Endothelial cell of umbilical vein (primary cell): ENCODE measurements around the gene SIGLEC10. TPM values are rescaled to one million over a fixed set of nuclear protein-coding genes. Genes with fewer than 3 reads are reported as not detected.

Source experiments
- BruUV-seq: library from RNA; stranded (reverse); fragments of 400-500 nt; replicated peaks from 2 replicates; lab custom pipeline; 2021; lab: Mats Ljungman, UMichigan
- CTCF ChIA-PET: fragments of 300-600, 350-600 bp; sonication (Branson Sonifier 250); formaldehyde crosslinking; loops from one replicate; lab custom pipeline; 2021; ENCODE audit warnings: antibody characterized with exemption, inconsistent platforms; lab: Charles Lee
- POLR2A ChIA-PET: fragments of 300-600, 350-600 bp; sonication (Branson Sonifier 250); formaldehyde crosslinking; loops from one replicate; lab custom pipeline; 2021; ENCODE audit warnings: antibody characterized with exemption, inconsistent platforms; lab: Charles Lee
- DNase-seq: peaks from one replicate; pipeline ENCODE4 v3.0.0-alpha.2; 2011; ENCODE audit warnings: low read depth, low spot score
- FAIRE-seq: peaks from 2 replicates; lab custom pipeline; 2011; peaks lifted over from hg19 to GRCh38; lab: Jason Lieb, UNC
- H2AFZ ChIP-seq: 2 replicates; pipeline ENCODE4 v1.6.0; 2012; ENCODE audit warnings: low read depth, low read length, control low read depth, inconsistent platforms
- H3K27ac ChIP-seq: 2 replicates; pipeline ENCODE4 v1.5.1; 2011; ENCODE audit warnings: low read depth, mild to moderate bottlenecking, control low read depth, low read length, moderate library complexity; ENCODE audit not compliant: insufficient read depth
- H3K27me3 ChIP-seq, 2 experiments: 2 replicates each; pipeline versions ENCODE4 v1.6.0 to v1.6.1; 2011; ENCODE audit warnings: low read length in 2 of 2, mixed read lengths in 1 of 2; ENCODE audit not compliant: control insufficient read depth in 2 of 2, insufficient read depth in 2 of 2
- H3K36me3 ChIP-seq, 2 experiments: 2 replicates in 1 of 2; 3 replicates in 1 of 2; pipeline ENCODE4 v1.5.1; 2011; ENCODE audit warnings: low read length in 2 of 2, mild to moderate bottlenecking in 1 of 2, moderate library complexity in 1 of 2; ENCODE audit not compliant: control insufficient read depth in 2 of 2, insufficient read depth in 2 of 2; ENCODE audit errors: extremely low read depth in 1 of 2
- H3K4me1 ChIP-seq: 3 replicates; pipeline ENCODE4 v1.5.1; 2011; ENCODE audit warnings: mild to moderate bottlenecking, low read length; ENCODE audit not compliant: control insufficient read depth, insufficient read depth; ENCODE audit errors: extremely low read depth
- H3K4me2 ChIP-seq: 2 replicates; pipeline ENCODE4 v1.6.1; 2011; ENCODE audit warnings: low read length, control low read depth, mixed read lengths; ENCODE audit not compliant: insufficient read depth
- H3K4me3 ChIP-seq, 3 experiments: fragments of 200-600 bp in 1 of 3; sonication (generic), shearing (Covaris generic) in 1 of 3; replicated peaks in 1 of 3; 2 replicates each; pipeline ENCODE4 v1.5.1; 2011 to 2016; ENCODE audit warnings: control low read depth in 3 of 3, low read length in 3 of 3, mild to moderate bottlenecking in 2 of 3, inconsistent platforms in 1 of 3, low read depth in 1 of 3, moderate library complexity in 1 of 3; ENCODE audit not compliant: insufficient read depth in 1 of 3
- H3K79me2 ChIP-seq: 2 replicates; pipeline ENCODE4 v1.6.0; 2012; ENCODE audit warnings: low read length, inconsistent platforms; ENCODE audit not compliant: control insufficient read depth, insufficient read depth
- H3K9ac ChIP-seq: replicated peaks from 2 replicates; pipeline ENCODE3; 2011; ENCODE audit warnings: low read length, control low read depth; ENCODE audit not compliant: insufficient read depth; ENCODE audit errors: extremely low read depth
- H3K9me1 ChIP-seq: replicated peaks from 3 replicates; pipeline ENCODE4 v1.6.0; 2011; ENCODE audit warnings: mild to moderate bottlenecking, low read length; ENCODE audit not compliant: control insufficient read depth, insufficient read depth; ENCODE audit errors: extremely low read depth
- H3K9me3 ChIP-seq: replicated peaks from 2 replicates; pipeline ENCODE4 v1.5.1; 2012; ENCODE audit warnings: low read length, inconsistent platforms; ENCODE audit not compliant: control insufficient read depth, insufficient read depth
- H4K20me1 ChIP-seq: replicated peaks from 2 replicates; pipeline ENCODE3; 2011; ENCODE audit warnings: mild to moderate bottlenecking, low read length; ENCODE audit not compliant: control insufficient read depth, insufficient read depth; ENCODE audit errors: extremely low read depth
- EZH2 ChIP-seq: IDR thresholded peaks from 2 replicates; pipeline ENCODE4 v1.6.1; 2012; ENCODE audit warnings: borderline replicate concordance, low read depth, mild to moderate bottlenecking, moderate library complexity, low read length, inconsistent platforms; ENCODE audit not compliant: severe bottlenecking
- FOS ChIP-seq: IDR thresholded peaks from 2 replicates; pipeline ENCODE4 v1.6.1; 2011; ENCODE audit warnings: mild to moderate bottlenecking, low read length, moderate library complexity, borderline replicate concordance; ENCODE audit not compliant: insufficient read depth
- GATA2 ChIP-seq: IDR thresholded peaks from 2 replicates; pipeline ENCODE4 v1.7.0; 2011; ENCODE audit warnings: low read depth, mild to moderate bottlenecking, moderate library complexity, mixed read lengths, low read length; ENCODE audit not compliant: insufficient read length, insufficient read depth
- MYC ChIP-seq: IDR thresholded peaks from one replicate; pipeline ENCODE4 v1.6.1; 2011; ENCODE audit warnings: mild to moderate bottlenecking, low read depth, low read length
- POLR2A ChIP-seq: IDR thresholded peaks from 2 replicates; pipeline ENCODE4 v1.6.1; 2012; ENCODE audit warnings: low read depth, mild to moderate bottlenecking, control low read depth, low read length
- POLR2AphosphoS5 ChIP-seq: IDR thresholded peaks from 2 replicates; pipeline ENCODE4 v1.6.1; 2012; ENCODE audit warnings: low read depth, mild to moderate bottlenecking, control low read depth, low read length, moderate library complexity; ENCODE audit not compliant: insufficient read depth
- dilution Hi-C: fragments of 300-500 bp; cut with MboI; formaldehyde crosslinking; loops from one replicate; pipeline ENCODE4 v1.15.0; 2019; ENCODE audit warnings: low sequenced_read_pairs; ENCODE audit not compliant: extremely low pct_ligation_motif_present
- intact Hi-C: fragments of 100-400 bp; cut with micrococcal nuclease; formaldehyde crosslinking; loops from one replicate; pipeline ENCODE4 v1.10.0; 2022
- polyA plus RNA-seq, 4 experiments: library from polyadenylated mRNA; depleted of rRNA in 3 of 4; stranded (reverse) in 3 of 4; unstranded in 1 of 4; fragments of >200 nt; gene quantifications; 2 replicates each; pipeline versions ENCODE4 v1.2.1 to v1.2.3, GENCODE V29; 2011 to 2012; ENCODE audit warnings: missing spikeins in 1 of 4
- total RNA-seq: library from RNA; stranded (reverse); gene quantifications from 2 replicates; pipeline ENCODE4 v1.2.3, GENCODE V29; 2021
- TF ChIP-seq, protein P1 (sequence below): IDR thresholded peaks from 2 replicates; pipeline ENCODE4 v1.6.1; 2011; ENCODE audit not compliant: insufficient read depth, insufficient read length
- TF ChIP-seq, protein P2 (sequence below), 2 donors: IDR thresholded peaks; 1 replicate in 1 of 2; 2 replicates in 1 of 2; pipeline ENCODE4 v1.5.1; 2011; ENCODE audit warnings: low read length in 2 of 2, mild to moderate bottlenecking in 2 of 2, moderate library complexity in 2 of 2, control low read depth in 1 of 2, inconsistent platforms in 1 of 2, low read depth in 1 of 2; ENCODE audit not compliant: insufficient read depth in 1 of 2; ENCODE audit errors: extremely low read depth in 1 of 2

SIGLEC10 gene
- total and polyA plus RNA-seq, 2 donors (not counting 3 experiments of a cell fraction or from before 2014, with no cell fraction given), result not detected

- H3K4me1 ChIP-seq, result no peaks in the 10 kb centered on the region
- ChIA-PET POLR2A (no interaction called here), CTCF (interaction anchor here (1.0 to 1.6 kb wide), 5 partner anchors 19 to 221 kb away, joined by 3 to 6 read pairs (median 3); no protein-coding TSS in a partner anchor)
- no peaks in the 10 kb centered on the region for H3K79me2 ChIP-seq
- no peaks in the 10 kb centered on the region for H3K27me3 ChIP-seq
- TF ChIP-seq, protein P1, sequence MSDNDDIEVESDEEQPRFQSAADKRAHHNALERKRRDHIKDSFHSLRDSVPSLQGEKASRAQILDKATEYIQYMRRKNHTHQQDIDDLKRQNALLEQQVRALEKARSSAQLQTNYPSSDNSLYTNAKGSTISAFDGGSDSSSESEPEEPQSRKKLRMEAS, result no peak
- TF ChIP-seq POLR2A (no peak), POLR2AphosphoS5 (no peak), GATA2 (no peak), MYC (no peak), EZH2 (no peak), FOS (no peak)
- intact Hi-C loops, result no loop called here
- dilution Hi-C loops, result no loop called here
- FAIRE-seq (no peak), DNase-seq (no peak)
- H3K36me3 ChIP-seq, result no peaks in the 10 kb centered on the region
- H3K9me1 ChIP-seq, result no peaks in the 10 kb centered on the region
- H3K27ac ChIP-seq, result no peak overlapping the region
- no peak overlapping the region for H3K9ac ChIP-seq
- no peak overlapping the region for H2AFZ ChIP-seq
- H3K4me3 ChIP-seq, result no peak overlapping the region
- H3K4me2 ChIP-seq, result no peak overlapping the region
- no peaks in the 10 kb centered on the region for H4K20me1 ChIP-seq
- no peaks in the 10 kb centered on the region for H3K9me3 ChIP-seq
- no TSS peak for BruUV-seq
These were observed 22.6 kb upstream of the SIGLEC10 start for GRCh38 chr19:51440052-51440451.

- no peaks in the 10 kb centered on the region for H4K20me1 ChIP-seq
- H3K4me3 ChIP-seq, result no peak overlapping the region
- intact Hi-C loops (no loop called here), dilution Hi-C loops (no loop called here)
- no peaks in the 10 kb centered on the region for H3K27me3 ChIP-seq
- no peaks in the 10 kb centered on the region for H3K4me1 ChIP-seq
- H3K9me3 ChIP-seq, result no peaks in the 10 kb centered on the region
- no TSS peak for BruUV-seq
- H3K9me1 ChIP-seq, result no peaks in the 10 kb centered on the region
- H2AFZ ChIP-seq, result no peak overlapping the region
- no peak overlapping the region for H3K27ac ChIP-seq
- DNase-seq (no peak), FAIRE-seq (no peak)
- no peaks in the 10 kb centered on the region for H3K79me2 ChIP-seq
- H3K9ac ChIP-seq, result no peak overlapping the region
- no peak for TF ChIP-seq EZH2
- TF ChIP-seq, protein P2, sequence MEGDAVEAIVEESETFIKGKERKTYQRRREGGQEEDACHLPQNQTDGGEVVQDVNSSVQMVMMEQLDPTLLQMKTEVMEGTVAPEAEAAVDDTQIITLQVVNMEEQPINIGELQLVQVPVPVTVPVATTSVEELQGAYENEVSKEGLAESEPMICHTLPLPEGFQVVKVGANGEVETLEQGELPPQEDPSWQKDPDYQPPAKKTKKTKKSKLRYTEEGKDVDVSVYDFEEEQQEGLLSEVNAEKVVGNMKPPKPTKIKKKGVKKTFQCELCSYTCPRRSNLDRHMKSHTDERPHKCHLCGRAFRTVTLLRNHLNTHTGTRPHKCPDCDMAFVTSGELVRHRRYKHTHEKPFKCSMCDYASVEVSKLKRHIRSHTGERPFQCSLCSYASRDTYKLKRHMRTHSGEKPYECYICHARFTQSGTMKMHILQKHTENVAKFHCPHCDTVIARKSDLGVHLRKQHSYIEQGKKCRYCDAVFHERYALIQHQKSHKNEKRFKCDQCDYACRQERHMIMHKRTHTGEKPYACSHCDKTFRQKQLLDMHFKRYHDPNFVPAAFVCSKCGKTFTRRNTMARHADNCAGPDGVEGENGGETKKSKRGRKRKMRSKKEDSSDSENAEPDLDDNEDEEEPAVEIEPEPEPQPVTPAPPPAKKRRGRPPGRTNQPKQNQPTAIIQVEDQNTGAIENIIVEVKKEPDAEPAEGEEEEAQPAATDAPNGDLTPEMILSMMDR (IDR thresholded peaks at IDR 0.05; ENCODE audit: extremely low read depth in 1 of 2, insufficient read depth in 1 of 2, low read depth in 1 of 2, low read length in 2 of 2), result peak in 1 of 2 donors; percentile 19
- no peaks in the 10 kb centered on the region for H3K36me3 ChIP-seq
- no peak overlapping the region for H3K4me2 ChIP-seq
- ChIA-PET POLR2A (no interaction called here), CTCF (interaction anchor here (1.6 kb wide), 1 partner anchor 218 kb away, joined by 6 read pairs; no protein-coding TSS in a partner anchor)
These were observed 21.6 kb upstream of the SIGLEC10 start for GRCh38 chr19:51439021-51439465.
